ENCODE results near the gene PNMA8A.

DNA sequence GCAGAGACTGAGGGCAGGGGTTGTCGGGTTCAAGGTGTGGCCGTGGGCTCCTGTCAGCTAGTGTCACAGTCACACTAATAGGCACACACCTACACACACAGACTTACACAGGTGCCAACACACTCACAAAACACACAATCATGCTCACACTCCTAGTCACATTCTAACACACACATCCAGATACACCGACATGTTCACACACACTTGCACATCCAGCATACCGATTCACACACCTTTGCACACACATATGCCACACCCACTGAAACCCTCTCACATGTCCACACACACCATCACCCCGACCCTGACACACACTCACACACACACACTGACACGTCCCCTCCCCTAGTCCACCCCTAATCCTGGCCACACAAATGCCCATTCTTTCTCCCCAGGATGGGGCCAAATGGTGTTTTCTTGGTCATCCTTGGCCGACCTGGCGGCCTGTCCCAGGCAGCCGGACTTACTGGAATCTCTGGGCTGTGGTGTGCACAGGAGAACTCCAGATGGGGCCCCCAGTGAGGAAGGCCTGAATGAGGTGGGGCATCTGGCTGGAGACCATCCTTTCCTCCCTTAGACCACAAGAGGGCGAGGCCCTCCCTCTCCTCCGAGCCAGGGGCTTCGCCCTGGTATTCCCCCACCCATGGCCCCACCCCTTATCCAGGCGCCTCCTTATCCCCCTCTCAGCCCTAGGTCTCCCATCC lies 43.4 kb upstream of the PNMA8A start:
- TF ChIP-seq, protein P1, sequence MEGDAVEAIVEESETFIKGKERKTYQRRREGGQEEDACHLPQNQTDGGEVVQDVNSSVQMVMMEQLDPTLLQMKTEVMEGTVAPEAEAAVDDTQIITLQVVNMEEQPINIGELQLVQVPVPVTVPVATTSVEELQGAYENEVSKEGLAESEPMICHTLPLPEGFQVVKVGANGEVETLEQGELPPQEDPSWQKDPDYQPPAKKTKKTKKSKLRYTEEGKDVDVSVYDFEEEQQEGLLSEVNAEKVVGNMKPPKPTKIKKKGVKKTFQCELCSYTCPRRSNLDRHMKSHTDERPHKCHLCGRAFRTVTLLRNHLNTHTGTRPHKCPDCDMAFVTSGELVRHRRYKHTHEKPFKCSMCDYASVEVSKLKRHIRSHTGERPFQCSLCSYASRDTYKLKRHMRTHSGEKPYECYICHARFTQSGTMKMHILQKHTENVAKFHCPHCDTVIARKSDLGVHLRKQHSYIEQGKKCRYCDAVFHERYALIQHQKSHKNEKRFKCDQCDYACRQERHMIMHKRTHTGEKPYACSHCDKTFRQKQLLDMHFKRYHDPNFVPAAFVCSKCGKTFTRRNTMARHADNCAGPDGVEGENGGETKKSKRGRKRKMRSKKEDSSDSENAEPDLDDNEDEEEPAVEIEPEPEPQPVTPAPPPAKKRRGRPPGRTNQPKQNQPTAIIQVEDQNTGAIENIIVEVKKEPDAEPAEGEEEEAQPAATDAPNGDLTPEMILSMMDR (conservative IDR thresholded peaks at IDR 0.05; ENCODE audit: low read length): no peak; the same call in 1 of the 2 replicates
- no peak for TF ChIP-seq EZH2phosphoT487 (IDR thresholded peaks at IDR 0.05; ENCODE audit: borderline replicate concordance)
